ENCODE data around the gene GNG12.
"Not testable (repeated sequence)": the region's sequence is repeated elsewhere in the genome, so short reads cannot be mapped to it uniquely, and the experiment has no call there.

Gene GNG12

GRCh38 chr1:67731322-67731721, 101.9 kb downstream of the GNG12 start:
- DNase-seq (ENCODE audit: low spot score), result no peak

GRCh38 chr1:67730312-67730711, 103.0 kb downstream of the GNG12 start:
- DNase-seq (ENCODE audit: low spot score), result not testable (repeated sequence)

- DNase-seq (ENCODE audit: low spot score), result no peak
Observed at GRCh38 chr1:67729872-67730271, 103.4 kb downstream of the GNG12 start.

GRCh38 chr1:67726224-67726623, 107.0 kb downstream of the GNG12 start:
- peak; percentile 95 for DNase-seq (ENCODE audit: low spot score)

GRCh38 chr1:67724928-67725560, 108.2 kb downstream of the GNG12 start:
- DNase-seq (ENCODE audit: low spot score), result peak; percentile 83

GRCh38 chr1:67723620-67724019, 109.6 kb downstream of the GNG12 start:
- peak; percentile 90 for DNase-seq (ENCODE audit: low spot score)

- DNase-seq (ENCODE audit: low spot score), result no peak
Observed at GRCh38 chr1:67723126-67723525, 110.1 kb downstream of the GNG12 start.

- DNase-seq (ENCODE audit: low spot score), result no peak
Observed at GRCh38 chr1:67722292-67722944, 110.8 kb downstream of the GNG12 start.

- DNase-seq (ENCODE audit: low spot score), result no peak
Observed at GRCh38 chr1:67721650-67722291, 111.5 kb downstream of the GNG12 start.

GRCh38 chr1:67721112-67721511, 112.2 kb downstream of the GNG12 start:
- no peak for DNase-seq (ENCODE audit: low spot score)

GRCh38 chr1:67719329-67720196, 113.7 kb downstream of the GNG12 start:
- no peak for DNase-seq (ENCODE audit: low spot score)

- DNase-seq (ENCODE audit: low spot score), result no peak
Observed at GRCh38 chr1:67717876-67718275, 115.4 kb downstream of the GNG12 start.

- DNase-seq (ENCODE audit: low spot score), result no peak
Observed at GRCh38 chr1:67716800-67717199, 116.5 kb downstream of the GNG12 start.

GRCh38 chr1:67715819-67716218, 117.4 kb downstream of the GNG12 start:
- no peak for DNase-seq (ENCODE audit: low spot score)

GRCh38 chr1:67713057-67713846, 120.0 kb downstream of the GNG12 start:
- peak; percentile 82 for DNase-seq (ENCODE audit: low spot score)

- DNase-seq (ENCODE audit: low spot score), result no peak
Observed at GRCh38 chr1:67711855-67712212, 121.4 kb downstream of the GNG12 start.

GRCh38 chr1:67711158-67711854, 122.0 kb downstream of the GNG12 start:
- DNase-seq (ENCODE audit: low spot score), result no peak

GRCh38 chr1:67710417-67710816, 122.8 kb downstream of the GNG12 start:
- DNase-seq (ENCODE audit: low spot score), result peak; percentile 80

- no peak for DNase-seq (ENCODE audit: low spot score)
Observed at GRCh38 chr1:67708606-67709005, 124.7 kb downstream of the GNG12 start.

GRCh38 chr1:67705735-67706453, 127.4 kb downstream of the GNG12 start:
- no peak for DNase-seq (ENCODE audit: low spot score)

Data from kidney capillary endothelial cell (primary cell).